ENCODE measurements around the gene KCNA10.

KCNA10 gene

DNA sequence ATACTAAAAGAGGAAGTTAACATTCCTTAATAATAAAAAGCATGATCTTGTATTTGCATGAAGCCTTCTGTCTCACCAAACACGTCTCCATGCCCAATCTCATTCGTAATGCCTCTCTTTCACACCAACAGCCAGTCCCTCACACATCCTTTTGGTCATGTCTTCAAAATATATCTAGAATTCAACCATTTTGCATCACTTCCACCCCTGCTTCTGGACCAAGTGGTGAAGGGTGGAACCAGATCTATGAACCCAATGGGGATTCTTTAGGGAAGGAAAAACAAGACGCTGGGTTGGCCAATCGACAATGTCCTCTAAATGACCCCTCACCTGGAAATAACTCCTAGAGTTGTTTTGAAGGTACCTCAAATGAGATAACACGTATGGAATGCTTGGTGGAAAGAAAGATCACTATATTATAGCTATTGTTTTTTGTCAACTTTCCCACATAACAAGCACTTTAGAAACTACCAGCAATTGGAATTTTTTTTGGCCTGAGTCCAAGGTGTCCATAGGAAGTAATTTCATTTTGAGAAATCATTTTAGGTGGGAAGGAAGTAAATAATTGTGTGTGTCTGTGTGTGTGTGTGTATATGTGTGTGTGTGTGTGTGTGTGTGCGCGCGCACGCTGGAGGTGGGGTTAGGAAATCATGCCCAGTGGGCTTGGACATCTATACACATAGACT lies at the start of gene KCNA10:
Gene KCNA10, minus strand, starts transcription at position 51 of the 686 bp plus-strand sequence. CDS start 388 bp downstream, outside the sequence.
- no peak for DNase-seq (ENCODE audit: low read depth in 2 of 2)

GRCh38 chr1:110566836-110567235 lies 47.9 kb upstream of the KCNA10 start:
- DNase-seq (ENCODE audit: low read depth in 2 of 2) = no peak

- DNase-seq (ENCODE audit: low read depth in 2 of 2) = no peak
These were observed 46.6 kb upstream of the KCNA10 start for GRCh38 chr1:110565565-110565964.

- no peak for DNase-seq (ENCODE audit: low read depth in 2 of 2)
These were observed 44.1 kb upstream of the KCNA10 start for GRCh38 chr1:110563089-110563488.

DNA sequence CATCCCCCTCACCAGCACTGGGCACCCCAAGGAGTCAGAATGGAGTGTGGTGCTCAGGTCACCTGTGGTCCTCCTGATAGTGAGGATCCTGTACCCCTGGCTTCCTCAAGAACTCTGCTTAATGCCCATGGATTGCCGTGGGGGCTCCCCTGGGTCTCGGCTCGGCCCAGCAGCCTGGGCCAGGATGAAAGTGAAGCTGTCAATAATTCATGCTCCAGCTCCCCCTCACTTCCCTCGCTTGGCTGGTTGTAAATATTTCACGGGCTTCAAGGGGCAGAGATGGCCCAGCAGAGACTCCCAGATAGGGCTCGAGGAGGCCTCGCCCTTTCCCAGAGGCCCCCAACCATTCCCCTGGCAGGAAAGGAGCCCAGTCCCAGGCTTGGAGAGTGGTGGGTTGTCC lies 42.6 kb upstream of the KCNA10 start:
- no peak for DNase-seq (ENCODE audit: low read depth in 2 of 2)

DNA sequence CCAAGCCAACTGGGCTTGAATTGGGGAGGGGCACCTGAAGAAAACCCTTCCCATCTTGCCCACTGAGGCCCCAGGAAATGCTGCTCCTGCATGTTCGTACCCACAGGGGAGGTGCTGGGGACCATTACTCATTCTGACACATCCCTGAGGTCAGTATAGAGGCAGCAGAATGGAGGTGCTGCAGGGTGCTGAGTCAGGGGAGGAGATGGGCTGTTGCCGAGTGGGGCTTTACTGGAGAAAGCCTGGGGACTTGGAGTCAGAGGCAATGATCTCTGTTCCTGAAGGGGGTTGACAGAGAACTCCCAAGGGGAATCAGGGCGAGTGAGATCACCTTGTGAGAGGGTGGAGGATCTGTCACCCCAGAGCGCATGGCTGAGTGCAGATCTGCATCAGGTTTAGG lies 40.2 kb upstream of the KCNA10 start:
- no peak for DNase-seq (ENCODE audit: low read depth in 2 of 2)

DNA sequence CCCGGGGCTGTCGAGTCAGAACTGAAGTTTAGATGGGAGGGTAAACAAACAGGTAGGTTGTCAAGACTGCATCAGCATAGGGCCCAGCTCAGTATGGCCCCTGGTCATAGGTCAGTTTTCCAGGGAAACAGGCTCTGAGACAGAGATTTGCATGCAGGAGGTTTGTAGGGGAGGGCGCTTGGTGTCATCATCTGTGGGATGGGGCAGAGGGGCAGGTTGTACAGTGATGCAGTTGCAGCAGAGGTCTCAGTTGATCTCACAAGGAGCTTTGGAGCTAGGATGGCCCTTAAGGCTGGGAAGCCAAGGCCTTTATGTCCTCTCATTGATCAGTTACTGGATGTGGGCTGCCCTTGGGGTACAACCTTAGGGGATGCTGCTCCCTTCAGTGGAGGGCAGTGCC lies 38.5 kb upstream of the KCNA10 start:
- DNase-seq (ENCODE audit: low read depth in 2 of 2) = no peak

DNA sequence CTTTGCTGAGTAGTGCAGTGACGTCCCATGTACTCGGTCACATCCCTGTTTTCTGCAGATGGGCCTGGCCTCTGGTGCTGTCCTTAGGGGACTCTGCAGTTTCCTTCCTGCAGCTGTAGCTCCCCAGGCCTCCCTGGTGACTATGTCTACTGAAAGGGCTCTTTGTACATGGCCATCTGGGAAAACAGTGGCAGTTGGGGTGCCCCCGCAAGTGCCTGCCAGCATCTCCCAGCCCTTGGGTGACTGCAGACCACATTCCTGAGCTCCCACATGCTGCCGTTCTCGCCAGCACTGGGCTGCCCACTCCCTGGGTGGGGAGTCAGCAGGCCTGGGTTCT lies 37.5 kb upstream of the KCNA10 start:
- DNase-seq (ENCODE audit: low read depth in 2 of 2) = no peak

- DNase-seq (ENCODE audit: low read depth in 2 of 2) = no peak
These were observed 37.0 kb upstream of the KCNA10 start for GRCh38 chr1:110555807-110556470.

- DNase-seq (ENCODE audit: low read depth in 2 of 2) = peak; percentile 26 to 44
These were observed 36.2 kb upstream of the KCNA10 start for GRCh38 chr1:110554871-110555801.

DNA sequence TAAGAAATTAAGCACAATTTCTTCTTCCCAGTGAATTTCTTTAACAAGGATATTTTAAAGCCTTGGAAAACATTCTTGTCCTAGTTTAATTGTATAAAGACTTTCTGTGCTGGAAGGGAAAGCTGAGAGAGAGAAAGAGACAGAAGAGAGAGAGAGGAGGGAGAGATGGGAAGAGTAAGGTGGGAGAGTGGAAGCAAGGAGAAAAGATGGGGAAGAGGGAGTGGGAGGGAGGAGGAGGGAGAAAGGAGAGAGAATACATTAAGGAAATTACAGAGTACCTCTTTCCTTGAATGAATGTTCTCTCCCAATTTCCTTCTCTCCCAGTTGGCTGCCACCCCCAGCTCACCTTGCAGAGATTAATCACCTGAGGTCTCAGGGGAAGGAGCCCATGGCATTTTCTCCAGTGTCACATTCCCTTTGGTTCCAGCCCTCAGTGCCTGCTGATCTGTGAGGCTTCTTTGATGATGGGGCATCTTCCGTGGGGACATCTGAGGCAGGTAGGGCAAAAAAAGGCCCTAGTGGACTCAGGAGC lies 32.4 kb upstream of the KCNA10 start:
- DNase-seq (ENCODE audit: low read depth in 2 of 2) = no peak

DNA sequence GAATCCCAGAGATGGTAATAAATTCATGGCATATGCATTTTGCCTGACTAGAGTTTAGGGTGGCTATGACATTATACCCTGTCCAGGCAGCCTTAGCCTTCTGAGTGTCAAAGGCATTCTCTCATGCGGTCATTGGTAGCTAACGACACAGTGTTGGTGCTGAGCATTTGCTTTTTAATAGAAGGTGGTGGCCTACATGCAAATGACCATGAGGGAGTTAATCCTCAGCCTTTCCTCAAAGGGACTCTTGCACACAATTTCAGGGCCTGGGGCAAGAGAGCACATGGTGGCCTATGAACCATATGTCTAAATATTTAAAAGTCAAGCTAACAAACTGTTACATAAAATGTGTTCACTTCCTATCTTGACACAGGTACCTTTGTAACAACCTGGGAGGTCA lies 30.9 kb upstream of the KCNA10 start:
- DNase-seq (ENCODE audit: low read depth in 2 of 2) = no peak

DNA sequence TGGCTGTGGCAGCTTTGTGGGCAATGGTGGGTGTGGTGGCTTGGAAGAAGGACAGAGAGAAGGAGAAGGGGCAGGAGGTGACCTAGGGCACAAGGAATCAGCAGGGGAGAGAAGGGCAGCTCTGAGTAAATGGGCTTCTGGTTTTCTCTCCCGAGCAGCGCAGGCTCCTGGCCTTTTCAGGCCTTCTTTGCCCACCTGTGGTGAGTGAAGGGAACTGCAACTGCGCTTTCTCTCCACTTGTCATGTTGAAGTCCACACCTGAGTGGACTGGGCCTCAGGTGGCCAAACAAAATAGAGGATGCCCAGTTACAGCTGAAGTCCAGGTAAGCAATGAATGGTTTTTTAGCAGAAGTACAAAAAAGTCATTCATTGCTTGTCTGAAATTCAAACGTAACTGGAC lies 29.4 kb upstream of the KCNA10 start:
- DNase-seq (ENCODE audit: low read depth in 2 of 2) = no peak

- no peak for DNase-seq (ENCODE audit: low read depth in 2 of 2)
These were observed 28.0 kb upstream of the KCNA10 start for GRCh38 chr1:110547017-110547416.

GRCh38 chr1:110545492-110545891 lies 26.5 kb upstream of the KCNA10 start:
- DNase-seq (ENCODE audit: low read depth in 2 of 2) = no peak

- no peak for DNase-seq (ENCODE audit: low read depth in 2 of 2)
These were observed 25.8 kb upstream of the KCNA10 start for GRCh38 chr1:110544753-110545152.

GRCh38 chr1:110542725-110543124 lies 23.8 kb upstream of the KCNA10 start:
- no peak for DNase-seq (ENCODE audit: low read depth in 2 of 2)

DNA sequence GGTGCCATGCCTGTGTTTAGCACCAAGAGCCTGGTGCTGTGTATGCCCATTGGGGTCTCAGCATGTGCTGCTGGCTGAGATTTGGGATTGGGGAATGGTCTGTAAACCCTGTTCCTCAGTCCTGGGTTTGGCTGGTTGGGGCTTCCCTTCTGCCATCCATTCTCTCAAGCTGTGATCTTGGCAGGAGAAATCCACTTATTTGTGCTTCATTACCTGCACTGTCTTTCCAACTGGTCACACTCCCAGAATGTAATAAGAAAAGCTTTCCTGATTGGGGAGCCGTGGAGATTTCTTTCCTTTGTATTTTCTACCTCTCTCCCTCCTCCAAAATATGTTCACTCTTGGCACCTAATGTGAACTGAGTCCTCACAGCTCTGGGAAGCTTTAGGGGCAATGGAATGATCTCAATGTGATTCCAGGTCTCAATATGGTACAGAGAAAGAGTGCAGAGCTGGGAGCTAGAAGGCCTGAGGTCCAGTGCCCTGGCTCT lies 23.0 kb upstream of the KCNA10 start:
- DNase-seq (ENCODE audit: low read depth in 2 of 2) = no peak

- no peak for DNase-seq (ENCODE audit: low read depth in 2 of 2)
These were observed 22.1 kb upstream of the KCNA10 start for GRCh38 chr1:110540891-110541685.

DNA sequence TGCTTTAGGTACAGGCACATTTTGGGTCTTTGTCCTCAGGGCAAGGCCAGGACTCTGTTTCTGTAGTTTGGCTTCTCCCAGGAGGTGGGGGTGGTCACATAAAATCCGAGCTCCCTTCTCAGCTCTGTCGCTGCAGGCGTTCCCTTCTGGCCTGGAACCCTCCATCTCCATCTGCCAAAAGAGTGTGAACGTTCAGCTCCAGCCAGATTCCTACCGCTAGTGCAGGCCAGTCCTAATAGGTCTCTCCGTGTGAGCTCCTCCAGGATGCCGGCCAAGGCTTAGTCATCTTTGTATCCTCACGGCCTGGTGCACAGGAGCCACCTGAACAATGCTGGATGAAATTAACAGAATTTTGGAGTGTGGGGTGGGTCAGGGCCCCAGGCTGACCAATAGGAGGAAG lies 19.9 kb upstream of the KCNA10 start:
- DNase-seq (ENCODE audit: low read depth in 2 of 2) = no peak

GRCh38 chr1:110538075-110538474 lies 19.1 kb upstream of the KCNA10 start:
- no peak for DNase-seq (ENCODE audit: low read depth in 2 of 2)

Measured in activated CD8-positive, alpha-beta memory T cell treated with anti-CD3 and anti-CD28 coated beads for 4 hours (primary cell).